Measurements from ENCODE around the gene SH3BP2.

Gene SH3BP2

GRCh38 chr4:2804449-2804972, 11.6 kb downstream of the SH3BP2 start:
- no peak for DNase-seq

- DNase-seq = no peak
Observed at GRCh38 chr4:2804973-2805501, 12.2 kb downstream of the SH3BP2 start.

GRCh38 chr4:2805712-2806389, 13.0 kb downstream of the SH3BP2 start:
- no peak for DNase-seq

DNA sequence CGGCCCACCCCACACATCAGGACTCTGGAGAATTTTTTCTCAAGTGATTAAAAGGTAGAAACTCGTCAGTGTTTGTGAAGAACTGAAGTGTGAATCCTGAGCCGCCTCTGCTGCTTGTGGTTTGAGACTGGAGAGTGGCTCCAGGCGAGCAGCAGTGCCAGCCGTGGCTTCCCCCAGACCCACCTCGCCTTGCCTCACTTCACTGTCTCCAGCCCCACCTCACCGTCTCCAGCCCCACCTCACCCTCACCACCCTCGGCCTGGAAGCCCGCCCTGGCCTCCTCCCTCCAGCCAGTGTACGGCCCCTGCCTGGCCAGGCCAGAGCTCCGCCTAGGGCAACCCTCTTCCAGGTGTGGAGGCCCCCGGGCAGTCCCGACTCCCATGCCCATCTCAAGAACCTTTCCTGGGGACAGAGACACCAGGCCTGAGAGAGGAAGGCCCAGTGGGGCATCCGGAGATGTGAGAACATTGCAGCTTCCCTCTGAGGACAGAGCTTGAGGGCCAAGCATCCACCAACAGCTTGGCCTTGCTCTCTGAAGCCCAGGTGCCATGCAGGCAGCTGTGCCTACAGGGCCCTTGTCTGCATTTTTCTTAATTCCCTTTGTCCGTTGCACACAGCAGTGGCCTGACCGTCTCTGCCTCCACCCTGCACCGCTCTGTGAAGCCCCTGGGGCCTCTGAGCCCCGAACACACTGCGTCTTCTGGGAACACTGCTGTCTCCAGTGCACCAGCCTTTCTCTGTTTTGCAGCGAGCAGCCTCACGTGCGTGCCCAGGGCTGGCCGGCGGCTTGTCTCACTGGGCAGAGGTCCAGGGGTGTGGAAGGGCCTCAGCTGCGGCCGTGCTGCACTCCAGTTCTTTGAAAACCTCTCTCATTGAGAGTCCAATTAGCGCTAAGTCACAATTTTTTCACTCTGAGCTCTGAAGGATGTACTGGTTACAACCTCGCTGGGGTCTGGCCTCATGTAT, 13.8 kb downstream of the SH3BP2 start:
- no peak for DNase-seq

DNA sequence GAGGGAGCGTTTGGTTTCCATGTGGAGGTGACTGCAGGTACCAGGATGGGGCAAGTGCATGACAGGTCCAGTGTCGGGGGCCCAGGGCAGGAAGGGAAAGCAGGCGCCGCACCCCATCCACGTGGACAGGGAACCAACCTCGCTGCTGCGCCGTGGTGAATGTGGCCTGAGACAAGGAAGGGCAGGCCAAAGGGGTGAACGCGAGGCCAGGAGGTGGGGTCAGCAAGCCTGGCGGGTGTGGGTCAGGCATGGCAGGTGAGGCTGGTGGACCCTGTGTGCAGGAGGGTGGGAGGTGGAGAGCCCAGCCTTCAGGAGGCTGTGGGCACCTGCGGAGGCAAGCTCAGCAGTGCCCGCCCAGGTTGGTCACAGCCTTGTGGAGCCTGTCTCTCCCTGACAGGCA, 14.7 kb downstream of the SH3BP2 start:
- no peak for DNase-seq

DNA sequence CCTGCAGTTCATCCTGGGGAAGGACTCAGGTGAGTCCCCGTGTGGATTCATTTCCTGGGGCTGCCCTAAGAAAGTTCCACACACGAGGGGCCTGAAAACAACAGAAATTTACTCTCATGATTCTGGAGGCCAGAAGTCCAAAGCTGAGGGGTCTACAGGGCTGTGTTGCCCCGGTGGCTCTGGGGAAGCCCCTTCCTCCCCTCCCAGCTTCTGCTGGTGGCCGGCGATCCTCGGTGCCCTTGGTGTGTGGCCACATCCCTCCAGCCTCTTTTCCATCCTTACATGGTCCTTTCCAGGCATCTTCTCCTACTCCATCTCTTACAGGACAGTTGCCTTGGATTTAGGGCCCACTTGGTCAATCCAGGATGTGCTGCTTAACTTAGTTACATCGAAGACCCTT, 15.1 kb downstream of the SH3BP2 start:
- DNase-seq = no peak

DNA sequence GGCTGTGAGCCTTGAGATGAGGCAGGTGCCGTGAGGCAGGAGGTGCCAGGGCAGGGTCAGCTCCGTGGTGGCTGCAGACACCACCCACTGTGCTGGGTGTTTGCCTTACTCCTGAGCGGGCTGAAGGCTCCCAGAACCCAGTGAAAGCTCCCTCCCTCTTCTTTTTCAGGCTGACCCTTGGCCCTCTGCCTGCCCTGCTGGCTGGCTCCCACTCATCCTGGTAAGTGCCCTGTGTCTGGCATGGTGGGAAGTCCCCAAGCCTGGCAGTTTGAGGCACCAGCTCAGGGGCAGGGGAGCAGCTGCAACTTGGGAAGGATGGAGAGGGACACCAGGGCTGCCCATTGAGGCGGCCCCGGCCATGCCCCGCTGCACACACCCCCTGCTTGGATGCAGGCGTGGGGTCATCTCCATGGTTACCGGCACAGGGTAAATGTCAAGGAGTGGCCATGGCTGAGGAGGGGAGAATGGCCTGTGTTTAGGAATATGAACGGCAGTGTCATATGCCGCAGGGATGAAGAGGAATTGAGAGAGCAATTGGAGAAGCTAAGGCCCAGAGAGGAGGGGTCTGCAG, 16.8 kb downstream of the SH3BP2 start:
- DNase-seq = no peak

- DNase-seq = no peak
Observed at GRCh38 chr4:2810388-2810787, 17.5 kb downstream of the SH3BP2 start.

- DNase-seq = peak; percentile 71
Observed at GRCh38 chr4:2811830-2812611, 19.1 kb downstream of the SH3BP2 start.

- DNase-seq = no peak
Observed at GRCh38 chr4:2812612-2813354, 19.9 kb downstream of the SH3BP2 start.

DNA sequence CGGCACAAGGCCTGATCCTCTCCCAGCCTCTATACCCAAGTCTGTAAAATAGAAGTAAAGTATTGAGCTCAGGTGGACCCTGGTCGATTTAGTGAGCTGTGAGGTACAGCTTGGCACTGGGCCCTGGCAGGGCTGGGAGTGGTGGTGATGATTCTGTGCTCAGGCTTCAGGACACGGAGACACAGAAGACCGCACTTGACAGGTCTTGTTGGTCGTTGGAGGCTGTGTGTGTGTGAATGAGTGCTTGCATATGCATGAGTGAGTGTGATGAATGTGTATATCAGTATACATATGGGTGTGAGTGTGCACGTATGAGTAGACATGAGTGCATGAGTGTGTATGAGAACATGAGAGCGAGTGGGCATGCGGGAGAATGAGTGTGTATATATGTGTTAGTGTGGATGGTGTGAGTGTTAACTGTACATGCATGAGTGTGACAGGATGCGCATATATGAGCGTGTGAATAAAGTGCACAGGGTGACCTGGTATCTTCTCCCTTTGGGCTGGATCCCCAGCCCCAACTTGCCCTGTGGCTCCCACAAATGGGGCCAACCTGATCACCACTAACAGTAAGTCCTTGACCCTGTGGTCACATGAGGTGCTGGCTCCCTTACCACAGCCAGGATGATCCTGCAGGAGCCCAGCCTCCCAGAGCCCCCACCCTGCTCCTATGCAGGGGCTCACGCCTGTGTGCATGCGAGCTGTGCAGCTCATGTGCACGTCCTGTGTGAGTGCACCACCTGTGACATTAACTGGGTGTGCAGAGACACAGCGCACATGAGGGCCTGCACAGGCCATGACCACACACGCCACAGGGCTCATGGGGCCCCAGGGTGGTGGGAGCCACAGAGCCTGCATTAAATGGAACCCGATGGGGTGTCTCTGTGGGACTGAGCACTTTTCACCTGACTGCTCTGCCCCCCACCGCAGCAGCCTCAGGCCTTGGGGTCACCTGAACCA, 20.8 kb downstream of the SH3BP2 start:
- no peak for DNase-seq

DNA sequence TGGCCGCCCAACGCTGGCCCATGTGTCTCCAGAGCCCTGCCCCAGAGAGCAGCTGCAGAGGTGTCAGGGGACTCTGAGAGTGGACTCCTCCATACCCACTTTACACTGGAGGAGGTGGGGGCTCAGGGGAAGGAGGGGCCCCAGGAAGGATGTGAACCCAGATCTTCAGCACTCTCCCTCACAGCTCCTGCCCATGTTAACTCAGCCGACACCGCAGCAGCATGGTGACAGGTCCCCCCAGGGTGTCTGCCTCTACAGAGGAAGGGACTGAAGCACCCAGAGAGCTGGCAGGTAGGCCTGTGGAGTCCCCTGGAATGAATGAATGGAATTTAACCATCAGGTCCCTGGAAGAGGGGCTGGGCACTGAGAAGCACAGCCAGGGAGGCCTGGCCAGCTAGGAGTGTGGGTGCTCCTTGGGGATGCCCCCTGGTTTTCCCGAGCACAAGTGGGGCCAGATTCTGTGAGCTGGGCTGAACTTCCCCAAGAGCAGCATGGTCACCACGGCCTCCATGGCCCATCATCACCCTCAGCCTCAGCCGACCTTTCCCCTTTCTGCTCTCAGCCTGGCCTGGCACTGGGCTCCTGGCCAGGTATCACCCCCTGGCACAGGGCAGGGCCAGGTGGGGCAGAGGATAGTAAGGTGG, 21.9 kb downstream of the SH3BP2 start:
- DNase-seq = peak; percentile 44

DNA sequence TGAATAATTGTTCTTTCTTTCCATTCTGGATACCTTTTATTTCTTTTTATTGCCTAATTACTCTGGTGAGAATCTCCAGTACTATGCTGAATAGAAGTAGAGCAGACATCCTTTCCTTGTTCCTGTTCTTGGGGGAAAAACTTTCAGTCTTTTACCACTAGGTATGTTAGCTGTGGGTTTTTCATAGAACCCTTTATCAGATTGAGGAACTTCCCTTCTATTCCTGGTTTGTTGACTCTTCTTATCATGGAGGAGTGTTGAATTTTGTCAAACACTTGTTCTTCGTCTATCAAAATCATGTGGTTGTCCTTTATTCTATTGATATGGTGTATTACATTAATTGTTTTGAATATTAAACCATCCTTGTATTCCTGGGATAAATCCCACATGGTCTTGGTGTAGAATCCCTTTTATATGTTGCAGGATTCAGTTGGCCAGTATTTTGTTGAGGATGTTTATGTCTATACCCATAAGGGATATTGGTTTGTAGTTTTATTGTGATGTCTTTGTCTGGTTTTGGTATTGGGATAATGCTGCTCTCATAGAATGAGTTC, 23.6 kb downstream of the SH3BP2 start:
- DNase-seq = no peak

- DNase-seq = no peak
Observed at GRCh38 chr4:2817137-2817536, 24.3 kb downstream of the SH3BP2 start.

DNA sequence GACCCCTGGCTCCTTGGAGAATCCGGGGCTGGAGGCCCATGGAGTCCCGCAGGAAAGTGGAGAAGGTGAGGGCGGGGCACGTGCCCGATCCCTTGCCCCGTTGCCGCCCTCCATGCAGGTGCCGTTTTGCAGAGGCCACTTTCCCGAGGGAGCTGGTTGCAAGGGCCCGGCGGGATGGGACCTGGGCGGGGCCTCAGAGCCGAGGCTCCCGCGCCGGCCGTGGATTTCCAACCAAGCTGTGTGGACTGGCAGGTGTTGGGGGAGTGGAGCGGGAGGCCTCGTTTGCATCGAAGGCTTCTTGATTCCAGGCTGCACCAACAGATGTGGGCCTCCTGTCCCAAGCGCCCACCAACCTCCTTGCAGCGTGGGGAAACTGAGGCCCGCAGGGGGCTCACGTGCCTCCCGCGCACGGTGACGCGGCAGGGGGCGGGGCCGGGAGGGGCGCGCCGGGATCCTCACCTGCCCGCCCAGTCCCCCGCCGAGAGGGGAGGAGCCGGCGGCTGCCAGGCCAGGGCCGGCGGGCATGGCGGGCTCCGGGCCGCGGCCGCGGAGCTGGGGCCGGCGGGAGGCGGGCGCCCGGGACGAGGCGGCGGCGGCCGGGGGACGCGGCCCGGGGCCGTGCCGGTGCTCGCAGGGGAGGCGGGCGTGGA, 24.9 kb downstream of the SH3BP2 start:
- no peak for DNase-seq

DNA sequence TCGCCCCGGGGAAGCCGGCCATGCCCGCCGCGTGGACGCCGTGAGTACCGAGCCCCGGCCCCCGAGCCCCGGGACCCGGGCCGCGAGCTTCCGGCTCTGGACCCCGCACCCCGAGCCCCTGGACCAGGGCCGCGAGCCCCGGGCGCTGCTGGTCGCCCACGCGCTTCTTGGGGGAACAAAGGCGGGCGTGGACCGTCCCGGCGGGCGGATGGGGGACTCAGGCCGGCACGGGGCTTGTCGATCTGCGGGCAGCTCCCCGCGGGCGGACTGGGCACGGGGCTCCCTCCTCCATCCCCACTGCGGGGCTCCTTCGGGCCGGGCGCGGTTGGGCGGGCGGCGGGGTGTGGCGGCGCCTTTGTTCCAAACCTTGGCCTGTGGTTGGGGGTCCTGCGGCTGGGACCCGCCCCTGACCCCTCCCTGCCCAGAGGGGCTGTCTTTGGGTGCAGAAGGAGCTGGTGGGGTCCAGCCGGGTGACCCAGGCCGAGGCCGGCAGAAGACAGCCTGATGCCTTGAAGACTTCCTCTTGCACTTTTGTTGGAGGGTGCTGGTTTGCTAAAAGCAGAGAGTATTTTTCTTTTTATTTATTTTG, 25.6 kb downstream of the SH3BP2 start:
- no peak for DNase-seq

- DNase-seq = no peak
Observed at GRCh38 chr4:2819244-2820215, 26.6 kb downstream of the SH3BP2 start.

All from CD4-positive, alpha-beta T cell treated with Interleukin-17A for 1 hour (primary cell).